HG02840 (cell line): ENCODE measurements around the gene WNT5B.
"Not testable (repeated sequence)": the region's sequence is repeated elsewhere in the genome, so short reads cannot be mapped to it uniquely, and the experiment has no call there.

Experiments
- ATAC-seq: cut with Tn5 transposase; IDR thresholded peaks from one replicate; pipeline ENCODE4 v1.9.1; 2021; ENCODE audit warnings: mild to moderate bottlenecking, moderate library complexity, moderate number of reproducible peaks; ENCODE audit not compliant: unreplicated experiment, low FRiP score

Gene WNT5B

GRCh38 chr12:1595690-1596347, 33.2 kb upstream of the WNT5B start:
- no peak for ATAC-seq

GRCh38 chr12:1598757-1599156, 30.3 kb upstream of the WNT5B start:
- ATAC-seq: no peak

GRCh38 chr12:1602706-1603105, 26.3 kb upstream of the WNT5B start:
- ATAC-seq: not testable (repeated sequence)

- ATAC-seq: no peak
Measured at GRCh38 chr12:1603269-1603993, 25.6 kb upstream of the WNT5B start.

GRCh38 chr12:1604464-1604863, 24.6 kb upstream of the WNT5B start:
- no peak for ATAC-seq

- peak; percentile 37 for ATAC-seq
Measured at GRCh38 chr12:1605129-1606020, 23.7 kb upstream of the WNT5B start.

- ATAC-seq: peak; percentile 46
Measured at GRCh38 chr12:1606021-1606622, 22.9 kb upstream of the WNT5B start.

GRCh38 chr12:1607940-1608712, 20.9 kb upstream of the WNT5B start:
- no peak for ATAC-seq

- no peak for ATAC-seq
Measured at GRCh38 chr12:1608713-1609119, 20.3 kb upstream of the WNT5B start.

- ATAC-seq: no peak
Measured at GRCh38 chr12:1610072-1610643, 18.9 kb upstream of the WNT5B start.

- ATAC-seq: no peak
Measured at GRCh38 chr12:1611803-1612572, 17.0 kb upstream of the WNT5B start.

GRCh38 chr12:1613860-1614259, 15.2 kb upstream of the WNT5B start:
- no peak for ATAC-seq

GRCh38 chr12:1614360-1614759, 14.7 kb upstream of the WNT5B start:
- no peak for ATAC-seq

GRCh38 chr12:1616233-1617066, 12.6 kb upstream of the WNT5B start:
- ATAC-seq: no peak

GRCh38 chr12:1618489-1618888, 10.5 kb upstream of the WNT5B start:
- no peak for ATAC-seq

- ATAC-seq: no peak
Measured at GRCh38 chr12:1619159-1619558, 9.9 kb upstream of the WNT5B start.

GRCh38 chr12:1619587-1619986, 9.4 kb upstream of the WNT5B start:
- ATAC-seq: no peak

- ATAC-seq: no peak
Measured at GRCh38 chr12:1620092-1620491, 8.9 kb upstream of the WNT5B start.
